ENCODE measurements around the gene TMC2. TPM values are rescaled to one million over a fixed set of nuclear protein-coding genes. Genes with fewer than 3 reads are reported as not detected.

TMC2 gene
- total RNA-seq, 1 donor from 2014 or later: not detected

DNA sequence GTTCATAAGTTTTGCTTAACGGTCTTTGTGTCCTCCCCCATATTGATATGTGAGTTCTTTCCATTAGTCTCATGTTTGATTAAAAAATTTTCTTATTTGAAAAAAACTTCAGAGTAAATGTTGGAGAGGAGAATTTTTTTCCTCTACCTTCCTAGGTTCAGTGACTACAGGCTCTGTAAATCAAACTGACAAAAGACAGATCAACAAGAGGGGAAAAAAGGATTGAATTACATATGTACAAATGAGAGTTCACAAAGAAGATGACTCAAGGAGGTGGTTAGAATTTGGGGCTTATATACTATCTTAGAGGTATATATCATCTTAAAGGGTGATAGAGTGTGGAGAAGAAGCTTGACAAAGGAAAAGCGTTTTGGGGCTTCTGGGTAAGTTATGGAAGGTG is 5.6 kb downstream of the TMC2 start:
- TF ChIP-seq, protein P1, sequence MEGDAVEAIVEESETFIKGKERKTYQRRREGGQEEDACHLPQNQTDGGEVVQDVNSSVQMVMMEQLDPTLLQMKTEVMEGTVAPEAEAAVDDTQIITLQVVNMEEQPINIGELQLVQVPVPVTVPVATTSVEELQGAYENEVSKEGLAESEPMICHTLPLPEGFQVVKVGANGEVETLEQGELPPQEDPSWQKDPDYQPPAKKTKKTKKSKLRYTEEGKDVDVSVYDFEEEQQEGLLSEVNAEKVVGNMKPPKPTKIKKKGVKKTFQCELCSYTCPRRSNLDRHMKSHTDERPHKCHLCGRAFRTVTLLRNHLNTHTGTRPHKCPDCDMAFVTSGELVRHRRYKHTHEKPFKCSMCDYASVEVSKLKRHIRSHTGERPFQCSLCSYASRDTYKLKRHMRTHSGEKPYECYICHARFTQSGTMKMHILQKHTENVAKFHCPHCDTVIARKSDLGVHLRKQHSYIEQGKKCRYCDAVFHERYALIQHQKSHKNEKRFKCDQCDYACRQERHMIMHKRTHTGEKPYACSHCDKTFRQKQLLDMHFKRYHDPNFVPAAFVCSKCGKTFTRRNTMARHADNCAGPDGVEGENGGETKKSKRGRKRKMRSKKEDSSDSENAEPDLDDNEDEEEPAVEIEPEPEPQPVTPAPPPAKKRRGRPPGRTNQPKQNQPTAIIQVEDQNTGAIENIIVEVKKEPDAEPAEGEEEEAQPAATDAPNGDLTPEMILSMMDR (conservative IDR thresholded peaks at IDR 0.05): no peak
- no peak for DNase-seq (ENCODE audit: low read depth, low spot score)
- Mint-ChIP-seq H3K27me3 (ENCODE audit: low read depth) (peaks cover 87% of the 10 kb centered on the region), H3K36me3 (ENCODE audit: low read depth) (no peaks in the 10 kb centered on the region), H3K4me1 (peaks cover 9% of the 10 kb centered on the region), H3K27ac (ENCODE audit: unreplicated experiment) (no peak overlapping the region), H3K4me3 (no peak overlapping the region), H3K9me3 (peaks cover 3% of the 10 kb centered on the region)

DNA sequence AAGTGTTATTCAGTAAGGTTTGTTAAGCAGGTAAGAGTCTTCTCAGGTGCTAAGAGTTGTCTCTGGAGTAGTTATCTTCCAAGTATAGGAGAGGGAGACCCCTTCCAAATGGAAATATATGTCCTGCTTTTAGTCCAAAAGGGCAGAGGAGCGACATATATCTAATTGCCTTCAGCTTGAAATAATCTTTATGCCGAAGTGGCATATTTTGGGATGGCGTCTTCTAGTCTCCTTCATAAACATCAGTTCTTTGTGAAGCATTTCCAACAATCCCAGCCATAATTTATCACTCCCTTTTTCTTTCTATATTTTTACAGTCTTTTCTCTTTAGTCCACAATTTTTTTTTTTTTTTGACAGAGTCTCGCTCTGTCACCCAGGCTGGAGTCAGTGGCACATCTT is 6.0 kb downstream of the TMC2 start:
- peaks cover 3% of the 10 kb centered on the region for H3K9me3 Mint-ChIP-seq
- peaks cover 87% of the 10 kb centered on the region for H3K27me3 Mint-ChIP-seq (ENCODE audit: low read depth)

DNA sequence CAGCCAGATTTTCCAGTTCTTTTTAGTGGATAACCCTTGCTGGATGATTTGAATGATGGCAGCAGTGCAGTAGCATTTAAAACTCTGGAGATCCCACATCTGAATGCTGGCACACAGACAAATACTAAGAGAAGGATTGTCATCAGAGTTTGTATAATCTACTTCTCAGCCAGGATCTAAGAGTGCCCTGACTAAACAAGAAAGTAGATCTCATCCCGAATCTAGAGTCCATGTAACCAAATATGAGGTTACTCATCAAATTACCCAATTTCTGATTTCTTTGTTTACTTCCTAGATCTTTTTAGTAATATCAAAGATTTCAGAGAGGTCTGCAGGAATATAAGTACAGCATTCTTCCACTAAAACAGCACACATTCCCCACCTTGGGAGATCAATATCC is 7.8 kb downstream of the TMC2 start:
- DNase-seq (ENCODE audit: low read depth, low spot score): no peak
- Mint-ChIP-seq H3K4me1 (peaks cover 5% of the 10 kb centered on the region), H3K27ac (ENCODE audit: unreplicated experiment) (no peak overlapping the region), H3K27me3 (ENCODE audit: low read depth) (peaks cover 87% of the 10 kb centered on the region), H3K4me3 (no peak overlapping the region), H3K9me3 (peaks cover 3% of the 10 kb centered on the region), H3K36me3 (ENCODE audit: low read depth) (no peaks in the 10 kb centered on the region)
- TF ChIP-seq, protein P1 (conservative IDR thresholded peaks at IDR 0.05): no peak

More for the DNA sequence above, 6.0 kb downstream of the TMC2 start:
- peaks cover 9% of the 10 kb centered on the region for H3K4me1 Mint-ChIP-seq
- TF ChIP-seq, protein P1 (conservative IDR thresholded peaks at IDR 0.05): no peak
- no peak overlapping the region for H3K4me3 Mint-ChIP-seq
- no peak overlapping the region for H3K27ac Mint-ChIP-seq (ENCODE audit: unreplicated experiment)
- H3K36me3 Mint-ChIP-seq (ENCODE audit: low read depth): no peaks in the 10 kb centered on the region
- DNase-seq (ENCODE audit: low read depth, low spot score): no peak

DNA sequence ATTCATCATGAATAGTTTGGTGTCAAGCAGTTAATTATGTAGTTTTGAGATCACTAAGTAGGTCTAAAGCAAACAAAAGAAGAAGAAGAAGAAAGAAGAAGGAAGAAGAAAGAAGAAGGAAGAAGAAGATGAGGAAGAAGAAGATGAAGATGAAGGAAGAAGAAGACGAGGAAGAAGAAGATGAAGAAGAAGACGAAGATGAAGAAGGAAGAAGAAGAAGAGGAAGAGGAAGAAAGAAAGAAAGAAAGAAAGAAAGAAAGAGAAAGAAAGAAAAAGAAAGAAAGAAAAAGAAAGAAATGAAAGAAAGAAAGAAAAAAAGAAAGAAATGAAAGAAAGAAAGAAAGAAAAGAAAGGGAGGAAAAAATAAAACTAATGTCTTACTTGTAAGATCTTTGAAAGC is 9.2 kb downstream of the TMC2 start:
- Mint-ChIP-seq H3K36me3 (ENCODE audit: low read depth) (no peaks in the 10 kb centered on the region), H3K9me3 (peaks cover 3% of the 10 kb centered on the region), H3K4me1 (no peaks in the 10 kb centered on the region), H3K4me3 (no peak overlapping the region), H3K27ac (ENCODE audit: unreplicated experiment) (no peak overlapping the region), H3K27me3 (ENCODE audit: low read depth) (peaks cover 94% of the 10 kb centered on the region)
- DNase-seq (ENCODE audit: low read depth, low spot score): no peak
- TF ChIP-seq, protein P1 (conservative IDR thresholded peaks at IDR 0.05): no peak

DNA sequence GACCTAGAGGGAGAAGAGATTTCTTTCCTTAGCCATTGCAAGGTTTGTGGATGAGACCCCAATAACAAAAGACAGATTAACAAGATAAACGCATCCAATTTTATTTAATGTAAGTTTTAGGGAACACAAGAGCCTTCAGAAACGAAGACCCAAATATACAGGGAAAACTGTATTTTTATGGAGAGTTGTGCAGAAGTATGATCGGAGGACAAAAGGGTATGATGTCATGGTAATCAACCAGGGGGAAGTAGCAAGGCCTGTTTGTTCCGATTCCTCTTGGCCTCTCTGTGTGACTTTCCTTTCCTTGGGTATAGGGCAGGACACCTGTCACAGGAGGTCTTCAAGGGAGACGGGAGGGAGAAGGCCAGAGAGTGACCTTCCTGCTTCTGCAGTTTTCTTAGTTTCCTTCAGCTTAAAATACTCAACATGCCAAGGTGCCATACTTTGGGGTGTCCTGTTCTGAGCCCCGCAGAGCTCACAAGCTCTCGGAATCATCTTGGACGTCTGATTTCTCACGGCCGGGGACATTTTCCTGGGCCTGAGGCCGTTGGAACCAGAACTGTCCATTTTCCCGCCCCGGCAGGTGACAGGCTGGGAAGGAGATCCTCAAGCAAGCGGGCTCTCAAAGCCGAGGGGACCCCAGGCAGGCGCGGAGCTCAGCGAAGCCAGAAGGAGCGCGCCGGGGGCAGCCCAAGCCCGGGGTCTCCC is 21.7 kb downstream of the TMC2 start:
- peaks cover 14% of the 10 kb centered on the region for H3K4me1 Mint-ChIP-seq
- TF ChIP-seq, protein P1 (conservative IDR thresholded peaks at IDR 0.05): no peak
- H3K4me3 Mint-ChIP-seq: no peak overlapping the region
- H3K27me3 Mint-ChIP-seq (ENCODE audit: low read depth): peaks cover 96% of the 10 kb centered on the region
- H3K9me3 Mint-ChIP-seq: no peaks in the 10 kb centered on the region
- no peak overlapping the region for H3K27ac Mint-ChIP-seq (ENCODE audit: unreplicated experiment)
- no peak for DNase-seq (ENCODE audit: low read depth, low spot score)
- H3K36me3 Mint-ChIP-seq (ENCODE audit: low read depth): no peaks in the 10 kb centered on the region

All from neural crest cell (in vitro differentiated cells).